GM23338 (cell line): ENCODE results near the gene SNX30. TPM values are rescaled to one million over a fixed set of nuclear protein-coding genes. Genes with fewer than 3 reads are reported as not detected.

Experiments used
- ATAC-seq: fragments of 200-7000 bp; cut with Tn5 transposase; 3 replicates; pipeline ENCODE4 v1.9.1; 2020
- DNase-seq: peaks from one replicate; pipeline ENCODE4 v3.0.0-alpha.2; 2015; ENCODE audit warnings: low spot score
- H2AFZ ChIP-seq: fragments of 200-600 bp; sonication (generic); 2 replicates; pipeline ENCODE4 v1.8.0; 2016; ENCODE audit warnings: antibody characterized with exemption, mild to moderate bottlenecking, moderate library complexity
- H3F3A ChIP-seq: fragments of 200-600 bp; sonication (generic); replicated peaks from 2 replicates; pipeline ENCODE4 v1.8.0; 2017; ENCODE audit warnings: antibody characterized with exemption, mixed run types, low read depth
- H3K27ac ChIP-seq: fragments of 200-600 bp; sonication (generic); 2 replicates; pipeline ENCODE4 v1.6.1; 2016; ENCODE audit warnings: low read depth
- H3K27me3 ChIP-seq: fragments of 200-600 bp; sonication (generic); 2 replicates; pipeline ENCODE4 v1.8.0; 2016; ENCODE audit warnings: mild to moderate bottlenecking, mixed run types, moderate library complexity; ENCODE audit not compliant: insufficient read depth
- H3K36me3 ChIP-seq: fragments of 200-600 bp; sonication (generic); 2 replicates; pipeline ENCODE4 v1.8.0; 2016; ENCODE audit warnings: mild to moderate bottlenecking; ENCODE audit not compliant: insufficient read depth
- H3K4me1 ChIP-seq: fragments of 200-600 bp; sonication (generic); 2 replicates; pipeline ENCODE4 v1.8.0; 2016; ENCODE audit warnings: mild to moderate bottlenecking, moderate library complexity; ENCODE audit not compliant: insufficient read depth
- H3K4me2 ChIP-seq: fragments of 200-600 bp; sonication (generic); 2 replicates; pipeline ENCODE4 v1.7.1; 2017; ENCODE audit warnings: mixed run types
- H3K4me3 ChIP-seq: fragments of 200-600 bp; sonication (generic); 2 replicates; pipeline ENCODE4 v1.6.1; 2016; ENCODE audit warnings: mixed run types
- H3K79me2 ChIP-seq: fragments of 200-600 bp; sonication (generic); replicated peaks from 2 replicates; pipeline ENCODE4 v1.8.0; 2017; ENCODE audit warnings: mild to moderate bottlenecking; ENCODE audit not compliant: insufficient read depth
- H3K9me2 ChIP-seq: fragments of 200-600 bp; sonication (generic); 2 replicates; pipeline ENCODE4 v1.8.0; 2017; ENCODE audit not compliant: insufficient read depth
- H4K20me1 ChIP-seq: fragments of 200-600 bp; sonication (generic); replicated peaks from 2 replicates; pipeline ENCODE4 v1.8.0; 2017; ENCODE audit warnings: mild to moderate bottlenecking; ENCODE audit not compliant: insufficient read depth
- H3K27ac Mint-ChIP-seq: 2 replicates; pipeline ENCODE4 v1.8.0; 2020; ENCODE audit warnings: inconsistent platforms, mild to moderate bottlenecking, moderate library complexity, mixed read lengths
- H3K27me3 Mint-ChIP-seq: 3 replicates; pipeline ENCODE4 v1.8.0; 2022; ENCODE audit warnings: low read depth, mild to moderate bottlenecking, moderate library complexity, mixed read lengths, inconsistent platforms; ENCODE audit not compliant: insufficient read depth, poor library complexity
- H3K36me3 Mint-ChIP-seq: 3 replicates; pipeline ENCODE4 v1.8.0; 2021; ENCODE audit warnings: low read depth, mild to moderate bottlenecking, inconsistent platforms, moderate library complexity, mixed read lengths
- H3K4me1 Mint-ChIP-seq: 3 replicates; pipeline ENCODE4 v1.8.0; 2020; ENCODE audit warnings: mild to moderate bottlenecking, inconsistent platforms, mixed read lengths
- H3K4me3 Mint-ChIP-seq: 3 replicates; pipeline ENCODE4 v1.8.0; 2021; ENCODE audit warnings: moderate library complexity, mild to moderate bottlenecking, inconsistent platforms, mixed read lengths
- H3K9me3 Mint-ChIP-seq: 3 replicates; pipeline ENCODE4 v1.8.0; 2020; ENCODE audit warnings: moderate library complexity, mild to moderate bottlenecking, inconsistent platforms, mixed read lengths
- EZH2 ChIP-seq: fragments of 200-600 bp; sonication (generic); IDR thresholded peaks from one replicate; pipeline ENCODE4 v1.8.0; 2017; ENCODE audit warnings: antibody characterized with exemption, mild to moderate bottlenecking, low read depth; ENCODE audit not compliant: unreplicated experiment
- EZH2phosphoT487 ChIP-seq: fragments of 200-600 bp; sonication (generic); IDR thresholded peaks from one replicate; pipeline ENCODE4 v1.8.1; 2018; ENCODE audit warnings: antibody characterized with exemption; ENCODE audit not compliant: unreplicated experiment
- STAT1 ChIP-seq: IDR thresholded peaks from one replicate; pipeline ENCODE4 v1.6.1; 2016; ENCODE audit warnings: antibody characterized with exemption; ENCODE audit not compliant: unreplicated experiment
- ZNF114 ChIP-seq: fragments of 250-450 bp; sonication (Bioruptor Pico); IDR thresholded peaks from 2 replicates; pipeline ENCODE4 v1.5.0; 2020; ENCODE audit warnings: mild to moderate bottlenecking, moderate library complexity
- ZNF331 ChIP-seq: fragments of 250-450 bp; sonication (Bioruptor Pico); IDR thresholded peaks from 2 replicates; pipeline ENCODE4 v1.5.0; 2020; ENCODE audit warnings: low read depth, mild to moderate bottlenecking, moderate library complexity
- polyA plus RNA-seq: library from polyadenylated mRNA; unstranded; fragments of >200 nt; fragmentation: Nextera tagmentation; extraction: Ambion mirVana; gene quantifications from 2 replicates; pipeline ENCODE4 v1.2.1, GENCODE V29; 2016
- total RNA-seq: library from RNA; depleted of rRNA; stranded (reverse); fragments of >200 nt; shearing (Covaris generic); gene quantifications from 2 replicates; pipeline ENCODE4 v1.2.3, GENCODE V29; 2014
- TF ChIP-seq, protein P1 (sequence below): IDR thresholded peaks from one replicate; pipeline ENCODE4 v1.6.1; 2018; ENCODE audit warnings: antibody characterized with exemption; ENCODE audit not compliant: unreplicated experiment
- TF ChIP-seq, protein P2 (sequence below): IDR thresholded peaks from 2 replicates; pipeline ENCODE4 v1.6.1; 2016; ENCODE audit warnings: antibody characterized with exemption

The SNX30 gene
- total and polyA plus RNA-seq, 2 experiments from 2014 or later, result 2.1 to 17.8 TPM

DNA sequence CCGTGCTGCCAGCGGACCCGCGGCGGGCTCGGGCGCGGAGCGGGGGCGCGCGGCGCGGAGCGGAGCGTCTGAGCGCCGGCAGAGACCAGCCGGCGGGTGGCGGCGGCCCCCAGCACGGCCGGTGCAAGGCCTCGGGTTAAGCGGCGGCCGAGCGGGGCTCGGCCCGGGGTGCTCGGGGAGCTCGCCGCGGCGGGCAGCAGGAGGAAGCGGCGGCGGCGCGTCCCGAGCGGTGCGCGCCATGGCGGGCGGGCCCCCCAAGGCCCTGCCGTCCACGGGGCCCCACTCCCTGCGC lies 150 bp downstream of the SNX30 start:
- Histone ChIP-seq H3K9me2 (no peaks in the 10 kb centered on the region), H3K79me2 (no peaks in the 10 kb centered on the region; the same call in 1 of the 2 replicates), H2AFZ (no peak overlapping the region), H3K27ac (no peak overlapping the region), H4K20me1 (peaks cover 4% of the 10 kb centered on the region; the same call in 1 of the 2 replicates), H3K36me3 (no peaks in the 10 kb centered on the region), H3K4me3 (peak overlapping the region; percentile 84), H3K27me3 (peaks cover 12% of the 10 kb centered on the region), H3K4me2 (peak overlapping the region; percentile 94), H3K4me1 (peaks cover 12% of the 10 kb centered on the region), H3F3A (peaks cover 10% of the 10 kb centered on the region; the same call in 1 of the 2 replicates)
- no peak overlapping the region for H3K27ac Mint-ChIP-seq
- no peak overlapping the region for H3K4me3 Mint-ChIP-seq
- DNase-seq, result no peak
- peaks cover 11% of the 10 kb centered on the region for H3K27me3 Mint-ChIP-seq
- no peak; the same call in 2 of the 3 replicates for ATAC-seq
- peaks cover 23% of the 10 kb centered on the region for H3K4me1 Mint-ChIP-seq
- H3K36me3 Mint-ChIP-seq, result no peaks in the 10 kb centered on the region; the same call in 2 of the 3 replicates
- TF ChIP-seq STAT1 (no peak), ZNF114 (no peak), ZNF331 (CRISPR knock-in tag) (no peak), EZH2 (no peak)
- TF ChIP-seq, protein P1, sequence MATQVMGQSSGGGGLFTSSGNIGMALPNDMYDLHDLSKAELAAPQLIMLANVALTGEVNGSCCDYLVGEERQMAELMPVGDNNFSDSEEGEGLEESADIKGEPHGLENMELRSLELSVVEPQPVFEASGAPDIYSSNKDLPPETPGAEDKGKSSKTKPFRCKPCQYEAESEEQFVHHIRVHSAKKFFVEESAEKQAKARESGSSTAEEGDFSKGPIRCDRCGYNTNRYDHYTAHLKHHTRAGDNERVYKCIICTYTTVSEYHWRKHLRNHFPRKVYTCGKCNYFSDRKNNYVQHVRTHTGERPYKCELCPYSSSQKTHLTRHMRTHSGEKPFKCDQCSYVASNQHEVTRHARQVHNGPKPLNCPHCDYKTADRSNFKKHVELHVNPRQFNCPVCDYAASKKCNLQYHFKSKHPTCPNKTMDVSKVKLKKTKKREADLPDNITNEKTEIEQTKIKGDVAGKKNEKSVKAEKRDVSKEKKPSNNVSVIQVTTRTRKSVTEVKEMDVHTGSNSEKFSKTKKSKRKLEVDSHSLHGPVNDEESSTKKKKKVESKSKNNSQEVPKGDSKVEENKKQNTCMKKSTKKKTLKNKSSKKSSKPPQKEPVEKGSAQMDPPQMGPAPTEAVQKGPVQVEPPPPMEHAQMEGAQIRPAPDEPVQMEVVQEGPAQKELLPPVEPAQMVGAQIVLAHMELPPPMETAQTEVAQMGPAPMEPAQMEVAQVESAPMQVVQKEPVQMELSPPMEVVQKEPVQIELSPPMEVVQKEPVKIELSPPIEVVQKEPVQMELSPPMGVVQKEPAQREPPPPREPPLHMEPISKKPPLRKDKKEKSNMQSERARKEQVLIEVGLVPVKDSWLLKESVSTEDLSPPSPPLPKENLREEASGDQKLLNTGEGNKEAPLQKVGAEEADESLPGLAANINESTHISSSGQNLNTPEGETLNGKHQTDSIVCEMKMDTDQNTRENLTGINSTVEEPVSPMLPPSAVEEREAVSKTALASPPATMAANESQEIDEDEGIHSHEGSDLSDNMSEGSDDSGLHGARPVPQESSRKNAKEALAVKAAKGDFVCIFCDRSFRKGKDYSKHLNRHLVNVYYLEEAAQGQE, result no peak
- no peaks in the 10 kb centered on the region for H3K9me3 Mint-ChIP-seq

DNA sequence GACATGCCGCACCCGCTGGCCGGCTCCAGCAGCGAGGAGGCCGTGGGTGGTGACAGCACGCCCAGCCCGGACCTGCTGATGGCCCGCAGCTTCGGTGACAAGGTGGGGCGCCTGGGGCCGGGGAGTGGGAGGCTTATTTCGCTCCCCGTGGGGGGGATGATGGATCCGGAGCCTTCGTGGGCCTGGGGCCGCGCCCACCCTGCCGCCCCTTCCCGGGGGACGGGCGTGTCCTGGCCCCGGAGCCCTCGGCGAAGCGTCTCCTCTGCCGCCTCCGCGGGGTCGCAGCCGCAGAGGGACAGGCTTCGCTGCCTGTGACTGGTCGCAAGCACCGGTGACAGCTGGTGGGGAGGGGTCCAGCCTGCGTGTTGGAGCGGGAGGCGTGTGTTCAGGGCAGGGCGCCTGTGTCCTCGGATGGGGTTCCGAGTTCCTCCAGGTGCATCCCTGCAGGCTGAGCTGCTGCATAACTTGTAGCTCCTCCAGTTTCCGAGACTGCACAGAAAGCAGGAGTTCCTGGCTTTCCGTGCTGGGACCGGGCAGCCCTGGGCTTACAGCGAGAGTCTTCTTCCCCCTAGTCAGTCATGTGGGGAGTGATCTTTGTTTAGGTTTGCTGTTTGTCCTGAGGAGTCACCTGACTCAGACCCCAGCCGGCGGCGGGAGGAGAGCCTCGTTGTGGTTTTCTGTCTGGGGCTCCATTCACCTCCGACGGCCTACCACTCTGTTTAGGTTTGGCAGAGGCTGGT lies 666 bp downstream of the SNX30 start:
- Mint-ChIP-seq H3K9me3 (no peaks in the 10 kb centered on the region), H3K27me3 (peaks cover 11% of the 10 kb centered on the region), H3K36me3 (no peaks in the 10 kb centered on the region; the same call in 2 of the 3 replicates), H3K4me1 (peaks cover 23% of the 10 kb centered on the region), H3K4me3 (peak overlapping the region; percentile 79), H3K27ac (0 out of 2 replicates have a peak overlapping the region, but pooled peaks have one; percentile 28)
- ATAC-seq (peak; percentile 75), DNase-seq (peak; percentile 82)
- peaks cover 4% of the 10 kb centered on the region; the same call in 1 of the 2 replicates for H4K20me1 ChIP-seq
- peaks cover 10% of the 10 kb centered on the region; the same call in 1 of the 2 replicates for H3F3A ChIP-seq
- H3K27me3 ChIP-seq, result peaks cover 12% of the 10 kb centered on the region
- peaks cover 12% of the 10 kb centered on the region for H3K4me1 ChIP-seq
- peak overlapping the region; percentile 94 for H2AFZ ChIP-seq
- H3K4me3 ChIP-seq, result peak overlapping the region; percentile 84
- H3K79me2 ChIP-seq, result no peaks in the 10 kb centered on the region; the same call in 1 of the 2 replicates
- peak overlapping the region; percentile 94 for H3K4me2 ChIP-seq
- no peak overlapping the region; the same call in 1 of the 2 replicates for H3K27ac ChIP-seq
- no peaks in the 10 kb centered on the region for H3K36me3 ChIP-seq
- no peaks in the 10 kb centered on the region for H3K9me2 ChIP-seq
- TF ChIP-seq, protein P2, sequence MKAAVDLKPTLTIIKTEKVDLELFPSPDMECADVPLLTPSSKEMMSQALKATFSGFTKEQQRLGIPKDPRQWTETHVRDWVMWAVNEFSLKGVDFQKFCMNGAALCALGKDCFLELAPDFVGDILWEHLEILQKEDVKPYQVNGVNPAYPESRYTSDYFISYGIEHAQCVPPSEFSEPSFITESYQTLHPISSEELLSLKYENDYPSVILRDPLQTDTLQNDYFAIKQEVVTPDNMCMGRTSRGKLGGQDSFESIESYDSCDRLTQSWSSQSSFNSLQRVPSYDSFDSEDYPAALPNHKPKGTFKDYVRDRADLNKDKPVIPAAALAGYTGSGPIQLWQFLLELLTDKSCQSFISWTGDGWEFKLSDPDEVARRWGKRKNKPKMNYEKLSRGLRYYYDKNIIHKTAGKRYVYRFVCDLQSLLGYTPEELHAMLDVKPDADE, result no peak
- TF ChIP-seq EZH2phosphoT487, result no peak
- TF ChIP-seq, protein P1, result no peak
